Upper lobe of left lung (tissue), 6 donors: ENCODE measurements around the gene TLR10. TPM values are rescaled to one million over a fixed set of nuclear protein-coding genes. Genes with fewer than 3 reads are reported as not detected.
"Not testable (repeated sequence)": the region's sequence is repeated elsewhere in the genome, so short reads cannot be mapped to it uniquely, and the experiment has no call there.

ENCODE experiments used
- ATAC-seq, 2 donors: fragments of 200-7000 bp; cut with Tn5 transposase; one replicate each; pipeline ENCODE4 v1.9.1; 2022; ENCODE audit warnings: mild to moderate bottlenecking in 2 of 2, moderate library complexity in 2 of 2; ENCODE audit not compliant: low FRiP score in 2 of 2
- DNase-seq, 2 donors: peaks; one replicate each; pipeline ENCODE4 v3.0.0-alpha.2; 2019 to 2020
- H3K27ac ChIP-seq, 4 donors: fragments of 200-600 bp; sonication (generic); one replicate each; pipeline ENCODE4 v1.5.1; 2016 to 2019
- H3K27me3 ChIP-seq, 4 donors: fragments of 200-600 bp; sonication (generic); one replicate each; pipeline ENCODE4 v1.5.1; 2017 to 2019
- H3K36me3 ChIP-seq, 4 donors: fragments of 200-600 bp; sonication (generic); one replicate each; pipeline ENCODE4 v1.5.1; 2016 to 2019
- H3K4me1 ChIP-seq, 4 donors: fragments of 200-600 bp; sonication (generic); one replicate each; pipeline ENCODE4 v1.5.1; 2018 to 2019
- H3K4me3 ChIP-seq, 4 donors: fragments of 200-600 bp; sonication (generic); one replicate each; pipeline ENCODE4 v1.5.1; 2017 to 2019; ENCODE audit warnings: mild to moderate bottlenecking in 2 of 4, moderate library complexity in 1 of 4
- H3K9me3 ChIP-seq, 4 donors: fragments of 200-600 bp; sonication (generic); one replicate each; pipeline ENCODE4 v1.5.1; 2018 to 2019
- CTCF ChIP-seq, 6 experiments: fragments of 450-650 bp in 4 of 6; fragments of 200-600 bp in 2 of 6; sonication (generic) in 2 of 6; IDR thresholded peaks; one replicate each; pipeline ENCODE4 v1.5.1; 2016 to 2019; ENCODE audit warnings: antibody characterized with exemption in 6 of 6
- EP300 ChIP-seq, 4 donors: sonication (generic); formaldehyde crosslinking; IDR thresholded peaks; one replicate each; pipeline ENCODE4 v1.5.1; 2017; ENCODE audit warnings: antibody characterized with exemption in 4 of 4, control low read depth in 2 of 4
- POLR2A ChIP-seq, 4 donors: fragments of 450-650 bp; IDR thresholded peaks; one replicate each; pipeline ENCODE4 v1.5.1; 2016 to 2017; ENCODE audit warnings: antibody characterized with exemption in 4 of 4, mild to moderate bottlenecking in 2 of 4
- POLR2AphosphoS5 ChIP-seq, 2 donors: sonication (generic); formaldehyde crosslinking; IDR thresholded peaks; one replicate each; pipeline ENCODE4 v1.5.1; 2017; ENCODE audit warnings: antibody characterized with exemption in 2 of 2
- WGBS, 2 donors: methylation state at CpG; one replicate each; pipeline ENCODE4 v1.1.5; 2017 to 2018; 5-methylcytosine and 5-hydroxymethylcytosine counted together
- total RNA-seq, 6 donors: library from RNA; depleted of rRNA in 4 of 6; stranded (reverse); fragments of >200 nt in 4 of 6; gene quantifications; one replicate each; pipeline versions ENCODE4 v1.1.0 to v1.2.1, GENCODE V29; 2016 to 2021
- donor health status: DM: no; HTN: no; CAD: no; lungs with moderate emphysema.
- donor health status: DM: no; HTN: yes; CAD: no; lungs with severe emphysema.

TLR10 gene
- total RNA-seq, 6 donors from 2014 or later = 0.61 to 1.0 (median 0.81) TPM; not detected in 2

- DNase-seq (peak in 1 of 2 donors; percentile 44), ATAC-seq (peak in 1 of 2 donors; percentile 49)
- Histone ChIP-seq H3K27ac (no peak overlapping the region), H3K4me3 (no peak overlapping the region), H3K9me3 (no peaks in the 10 kb centered on the region), H3K4me1 (no peaks in the 10 kb centered on the region), H3K27me3 (no peaks in the 10 kb centered on the region), H3K36me3 (no peaks in the 10 kb centered on the region)
- TF ChIP-seq POLR2AphosphoS5 (IDR thresholded peaks at IDR 0.05) (no peak), CTCF (IDR thresholded peaks at IDR 0.05) (no peak)
- 57 to 58% methylated on average over 5 of the region's 5 CpGs for WGBS, 2 donors
Observed at GRCh38 chr4:38768968-38769394, 13.8 kb downstream of the TLR10 start.

GRCh38 chr4:38766940-38767339, 15.8 kb downstream of the TLR10 start:
- 96 to 97% methylated on average over 2 of the region's 2 CpGs for WGBS, 2 donors
- H3K4me1 ChIP-seq, H3K36me3 ChIP-seq, H3K4me3 ChIP-seq, H3K27me3 ChIP-seq, H3K27ac ChIP-seq, DNase-seq, ATAC-seq, H3K9me3 ChIP-seq: not testable (repeated sequence)

- no peaks in the 10 kb centered on the region for H3K4me1 ChIP-seq
- no peaks in the 10 kb centered on the region for H3K9me3 ChIP-seq
- H3K27ac ChIP-seq = no peak overlapping the region
- 93 to 95% methylated on average over 3 of the region's 3 CpGs for WGBS, 2 donors
- DNase-seq = no peak
- H3K36me3 ChIP-seq = no peaks in the 10 kb centered on the region
- H3K27me3 ChIP-seq = no peaks in the 10 kb centered on the region
- no peak for ATAC-seq
- TF ChIP-seq POLR2AphosphoS5 (IDR thresholded peaks at IDR 0.05) = no peak
- no peak for TF ChIP-seq CTCF (IDR thresholded peaks at IDR 0.05)
- no peak for TF ChIP-seq EP300 (IDR thresholded peaks at IDR 0.05)
- TF ChIP-seq POLR2A (IDR thresholded peaks at IDR 0.05) = no peak
- H3K4me3 ChIP-seq = no peak overlapping the region
Observed at GRCh38 chr4:38765382-38765781, 17.4 kb downstream of the TLR10 start.

GRCh38 chr4:38764277-38764676, 18.5 kb downstream of the TLR10 start:
- Histone ChIP-seq H3K36me3 (no peaks in the 10 kb centered on the region), H3K27ac (no peak overlapping the region), H3K4me1 (peaks cover 0 to 5% (median 1%) of the 10 kb centered on the region in 4 donors), H3K9me3 (no peaks in the 10 kb centered on the region), H3K27me3 (no peaks in the 10 kb centered on the region), H3K4me3 (no peak overlapping the region)
- TF ChIP-seq CTCF (IDR thresholded peaks at IDR 0.05) (no peak), EP300 (IDR thresholded peaks at IDR 0.05) (no peak), POLR2AphosphoS5 (IDR thresholded peaks at IDR 0.05) (no peak), POLR2A (IDR thresholded peaks at IDR 0.05) (no peak)
- 65 to 66% methylated on average over 3 of the region's 3 CpGs for WGBS, 2 donors
- DNase-seq (no peak), ATAC-seq (no peak)

- TF ChIP-seq POLR2A (IDR thresholded peaks at IDR 0.05) (no peak), EP300 (IDR thresholded peaks at IDR 0.05) (no peak), CTCF (IDR thresholded peaks at IDR 0.05) (no peak), POLR2AphosphoS5 (IDR thresholded peaks at IDR 0.05) (no peak)
- Histone ChIP-seq H3K36me3 (no peaks in the 10 kb centered on the region), H3K27ac (peak overlapping the region in 2 of 4 donors; percentile 74 to 79), H3K4me1 (peaks cover 0 to 5% (median 2%) of the 10 kb centered on the region in 4 donors), H3K27me3 (no peaks in the 10 kb centered on the region), H3K9me3 (no peaks in the 10 kb centered on the region), H3K4me3 (no peak overlapping the region)
- no peak for ATAC-seq
- no peak for DNase-seq
- WGBS, 2 donors = 81 to 82% methylated on average over 12 to 14 of the region's 14 CpGs
Observed at GRCh38 chr4:38762560-38762959, 20.2 kb downstream of the TLR10 start.
